Mammary epithelial cell (primary cell): ENCODE results near the gene ODAD4.

Source experiments
- EZH2 ChIP-seq: IDR thresholded peaks from 2 replicates; pipeline ENCODE4 v1.6.1; 2012; ENCODE audit warnings: low read length, inconsistent platforms, borderline replicate concordance
- TF ChIP-seq, protein P1 (sequence below), 2 donors: IDR thresholded peaks in 1 of 2; conservative IDR thresholded peaks in 1 of 2; 2 replicates each; pipeline ENCODE4 v1.5.1; 2011 to 2012; ENCODE audit warnings: inconsistent platforms in 2 of 2, low read length in 2 of 2, mild to moderate bottlenecking in 2 of 2, control low read depth in 1 of 2, low read depth in 1 of 2; ENCODE audit not compliant: insufficient read depth in 1 of 2; ENCODE audit errors: extremely low read depth in 1 of 2

- TF ChIP-seq, protein P1, sequence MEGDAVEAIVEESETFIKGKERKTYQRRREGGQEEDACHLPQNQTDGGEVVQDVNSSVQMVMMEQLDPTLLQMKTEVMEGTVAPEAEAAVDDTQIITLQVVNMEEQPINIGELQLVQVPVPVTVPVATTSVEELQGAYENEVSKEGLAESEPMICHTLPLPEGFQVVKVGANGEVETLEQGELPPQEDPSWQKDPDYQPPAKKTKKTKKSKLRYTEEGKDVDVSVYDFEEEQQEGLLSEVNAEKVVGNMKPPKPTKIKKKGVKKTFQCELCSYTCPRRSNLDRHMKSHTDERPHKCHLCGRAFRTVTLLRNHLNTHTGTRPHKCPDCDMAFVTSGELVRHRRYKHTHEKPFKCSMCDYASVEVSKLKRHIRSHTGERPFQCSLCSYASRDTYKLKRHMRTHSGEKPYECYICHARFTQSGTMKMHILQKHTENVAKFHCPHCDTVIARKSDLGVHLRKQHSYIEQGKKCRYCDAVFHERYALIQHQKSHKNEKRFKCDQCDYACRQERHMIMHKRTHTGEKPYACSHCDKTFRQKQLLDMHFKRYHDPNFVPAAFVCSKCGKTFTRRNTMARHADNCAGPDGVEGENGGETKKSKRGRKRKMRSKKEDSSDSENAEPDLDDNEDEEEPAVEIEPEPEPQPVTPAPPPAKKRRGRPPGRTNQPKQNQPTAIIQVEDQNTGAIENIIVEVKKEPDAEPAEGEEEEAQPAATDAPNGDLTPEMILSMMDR (conservative IDR thresholded peaks at IDR 0.05 in 1 of 2, IDR thresholded peaks at IDR 0.05 in 1 of 2; ENCODE audit: extremely low read depth in 1 of 2, insufficient read depth in 1 of 2, low read depth in 1 of 2, low read length in 2 of 2): no peak
- TF ChIP-seq EZH2: no peak
These were observed 54.0 kb downstream of the ODAD4 start for GRCh38 chr17:41984454-41984853.
